ENCODE measurements around the gene CLBA1. TPM values are rescaled to one million over a fixed set of nuclear protein-coding genes. Genes with fewer than 3 reads are reported as not detected.

The CLBA1 gene
- total RNA-seq, 1 donor, result 6.9 TPM

DNA sequence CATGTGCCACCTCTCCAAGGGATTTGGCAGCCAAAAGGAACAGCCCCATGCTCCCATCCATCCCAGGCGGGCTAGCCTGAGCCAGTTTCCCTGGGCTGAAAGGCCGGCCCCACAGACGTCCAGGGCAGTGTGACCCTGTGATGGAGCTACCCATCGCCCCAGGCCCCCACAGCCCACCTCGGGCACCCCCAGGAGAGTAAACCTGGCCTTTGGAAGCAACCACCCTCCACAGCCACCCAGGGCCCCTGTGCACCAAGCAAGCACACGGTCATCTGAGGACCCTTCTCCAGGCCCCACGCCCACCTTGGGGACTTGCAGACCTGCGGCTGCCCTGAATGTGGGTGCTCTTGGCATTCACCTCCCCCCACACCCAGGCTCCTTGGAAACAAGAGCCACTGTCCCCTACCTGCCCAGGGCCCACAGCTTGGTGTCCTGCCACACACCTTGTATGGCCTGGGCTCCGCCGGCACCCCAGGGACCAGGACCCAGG lies 15.8 kb upstream of the CLBA1 start:
- H3K4me3 ChIP-seq (ENCODE audit: low read depth, low read length), result peak overlapping the region; percentile 54
- TF ChIP-seq, protein P1, sequence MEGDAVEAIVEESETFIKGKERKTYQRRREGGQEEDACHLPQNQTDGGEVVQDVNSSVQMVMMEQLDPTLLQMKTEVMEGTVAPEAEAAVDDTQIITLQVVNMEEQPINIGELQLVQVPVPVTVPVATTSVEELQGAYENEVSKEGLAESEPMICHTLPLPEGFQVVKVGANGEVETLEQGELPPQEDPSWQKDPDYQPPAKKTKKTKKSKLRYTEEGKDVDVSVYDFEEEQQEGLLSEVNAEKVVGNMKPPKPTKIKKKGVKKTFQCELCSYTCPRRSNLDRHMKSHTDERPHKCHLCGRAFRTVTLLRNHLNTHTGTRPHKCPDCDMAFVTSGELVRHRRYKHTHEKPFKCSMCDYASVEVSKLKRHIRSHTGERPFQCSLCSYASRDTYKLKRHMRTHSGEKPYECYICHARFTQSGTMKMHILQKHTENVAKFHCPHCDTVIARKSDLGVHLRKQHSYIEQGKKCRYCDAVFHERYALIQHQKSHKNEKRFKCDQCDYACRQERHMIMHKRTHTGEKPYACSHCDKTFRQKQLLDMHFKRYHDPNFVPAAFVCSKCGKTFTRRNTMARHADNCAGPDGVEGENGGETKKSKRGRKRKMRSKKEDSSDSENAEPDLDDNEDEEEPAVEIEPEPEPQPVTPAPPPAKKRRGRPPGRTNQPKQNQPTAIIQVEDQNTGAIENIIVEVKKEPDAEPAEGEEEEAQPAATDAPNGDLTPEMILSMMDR (IDR thresholded peaks at IDR 0.05; ENCODE audit: insufficient read depth, low read depth, low read length), result no peak
- DNase-seq (ENCODE audit: low read depth), result no peak

DNA sequence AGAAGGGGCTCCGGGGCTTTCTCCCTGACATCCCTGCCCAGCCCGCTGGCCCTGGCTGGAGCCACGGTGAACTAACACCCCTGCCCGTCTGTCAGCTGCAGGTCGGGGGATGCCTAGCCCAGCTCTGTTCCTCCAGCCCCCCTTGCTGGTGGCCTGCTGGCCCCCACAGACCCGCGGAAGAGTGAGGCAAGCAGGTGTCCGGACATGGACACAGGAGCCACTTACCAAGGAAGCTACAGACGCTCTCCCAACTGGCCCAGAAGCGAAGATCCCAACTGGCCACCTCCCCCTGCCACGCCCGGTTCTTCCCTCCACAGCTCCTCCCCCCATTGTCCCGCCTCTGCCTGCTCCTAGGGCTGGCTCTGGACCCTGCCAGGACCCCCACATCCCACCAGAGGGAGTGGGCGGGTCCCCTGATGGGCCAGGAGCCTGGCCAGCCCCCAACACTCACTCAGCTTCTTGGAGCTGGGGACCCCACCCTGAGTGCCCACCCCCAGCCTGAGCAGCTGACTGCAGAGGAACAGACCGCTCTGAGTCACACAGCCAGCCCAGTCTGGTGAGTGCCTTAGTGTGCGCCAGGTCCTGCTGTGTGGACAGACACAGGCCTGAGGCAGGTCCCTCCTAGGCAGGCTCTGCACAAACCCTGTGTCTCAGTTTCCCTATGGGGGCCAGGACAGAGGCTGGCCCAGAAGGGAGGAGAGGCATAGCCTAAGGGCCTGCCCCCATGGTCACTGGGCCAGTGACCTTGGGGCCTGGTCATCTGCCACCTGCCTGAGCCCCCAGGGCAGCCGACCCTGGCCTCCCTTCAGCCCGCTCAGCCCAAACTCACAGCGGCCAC lies 15.1 kb upstream of the CLBA1 start:
- TF ChIP-seq, protein P1 (IDR thresholded peaks at IDR 0.05; ENCODE audit: insufficient read depth, low read depth, low read length), result no peak
- H3K4me3 ChIP-seq (ENCODE audit: low read depth, low read length), result peak overlapping the region; percentile 54
- peak; percentile 87 for DNase-seq (ENCODE audit: low read depth)

DNA sequence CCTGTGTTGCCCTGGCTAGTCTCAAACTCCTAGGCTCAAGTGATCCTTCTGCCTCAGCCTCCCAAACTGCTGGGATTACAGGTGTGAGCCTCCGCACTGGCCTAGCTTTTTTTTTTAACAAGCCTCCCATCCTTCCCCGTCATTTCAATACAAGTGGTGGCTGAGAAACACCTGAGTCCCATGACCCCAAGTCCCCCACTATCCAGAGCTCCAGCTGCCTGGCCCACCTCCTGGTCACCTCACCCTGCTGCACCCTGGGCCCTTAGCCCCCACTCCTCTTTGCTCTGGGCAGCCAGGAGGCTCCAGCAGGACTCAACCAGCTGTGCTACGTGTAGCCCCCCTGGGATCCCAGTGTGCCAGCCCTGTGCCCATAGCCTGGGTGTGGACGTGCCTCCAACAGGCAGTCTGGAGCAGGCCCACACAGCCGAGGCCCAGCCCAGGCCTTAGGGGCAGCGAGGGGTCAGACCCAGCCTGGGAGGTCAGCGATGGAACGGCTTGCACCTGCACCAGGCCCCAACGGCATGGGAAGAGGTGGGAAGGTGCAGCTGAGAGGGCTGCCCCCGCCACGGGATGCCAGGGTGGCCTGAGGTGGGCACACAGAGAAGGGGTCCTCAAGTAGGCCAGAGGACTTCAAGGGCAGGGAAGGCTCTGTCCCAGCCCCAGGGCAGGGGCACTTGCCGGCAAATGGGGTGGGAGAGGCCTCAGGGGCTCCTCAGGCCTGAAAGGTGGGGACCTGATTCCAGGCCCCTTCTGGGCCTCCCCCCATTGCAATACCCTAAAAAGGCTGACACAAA lies 13.9 kb upstream of the CLBA1 start:
- DNase-seq (ENCODE audit: low read depth), result no peak
- TF ChIP-seq, protein P1 (IDR thresholded peaks at IDR 0.05; ENCODE audit: insufficient read depth, low read depth, low read length), result no peak

DNA sequence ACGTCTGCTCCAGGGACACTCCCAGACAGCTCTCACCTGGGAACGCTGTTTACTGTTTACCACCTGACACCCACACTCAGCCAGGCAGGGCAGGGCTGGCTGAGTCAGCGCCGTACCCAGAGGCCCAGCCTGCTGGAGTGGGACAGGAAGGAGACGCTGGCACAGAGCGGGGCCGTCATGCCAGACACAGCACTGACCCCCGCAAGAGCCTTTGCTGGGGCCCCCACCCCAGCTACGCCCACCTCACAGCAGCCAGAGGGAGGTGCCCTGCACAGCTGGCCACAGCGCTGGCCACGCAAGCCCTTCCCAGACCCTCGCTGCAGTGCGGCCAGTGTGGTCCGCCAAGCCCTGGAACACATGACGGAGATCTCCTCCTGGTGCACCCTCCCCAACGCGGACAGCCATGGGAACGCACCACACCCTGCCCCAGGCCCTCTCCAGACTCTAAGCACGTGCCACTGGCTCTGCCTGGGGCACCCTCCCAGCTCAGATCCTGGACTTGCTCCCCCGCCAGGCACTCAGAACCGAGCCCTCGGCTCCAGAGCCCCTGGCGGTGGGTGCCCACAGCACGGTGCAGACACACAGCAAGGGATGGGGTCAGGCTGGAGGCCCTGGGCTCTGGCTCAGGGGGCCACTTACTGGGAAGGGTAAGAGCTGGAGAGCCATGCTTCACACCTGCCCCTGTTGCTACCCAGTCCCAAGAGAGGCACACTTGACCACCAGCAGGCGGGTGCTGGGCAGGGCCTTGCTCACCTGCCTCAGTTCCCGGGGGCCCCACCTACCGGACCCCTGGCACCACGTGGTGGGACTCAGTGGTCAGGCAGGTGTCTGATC lies 13.1 kb upstream of the CLBA1 start:
- H3K4me3 ChIP-seq (ENCODE audit: low read depth, low read length), result no peak overlapping the region
- TF ChIP-seq, protein P1 (IDR thresholded peaks at IDR 0.05; ENCODE audit: insufficient read depth, low read depth, low read length), result no peak

More for the DNA sequence above, 13.9 kb upstream of the CLBA1 start:
- no peak overlapping the region for H3K4me3 ChIP-seq (ENCODE audit: low read depth, low read length)

DNA sequence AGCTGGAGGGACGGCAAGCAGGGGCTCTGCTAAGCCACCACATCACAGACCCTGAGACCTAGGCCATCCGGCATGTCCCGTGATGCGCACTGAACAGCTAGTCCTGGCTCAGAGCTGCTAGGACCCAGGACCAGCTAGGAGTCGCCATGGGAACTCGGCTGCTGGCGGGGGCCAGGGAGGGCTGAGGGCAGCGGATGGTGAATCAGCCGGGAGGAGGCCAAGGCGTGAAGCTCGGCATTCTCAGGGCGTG lies 12.5 kb upstream of the CLBA1 start:
- peak; percentile 90 for DNase-seq (ENCODE audit: low read depth)
- TF ChIP-seq, protein P1 (IDR thresholded peaks at IDR 0.05; ENCODE audit: insufficient read depth, low read depth, low read length), result no peak
- H3K4me3 ChIP-seq (ENCODE audit: low read depth, low read length), result no peak overlapping the region

More for the DNA sequence above, 13.1 kb upstream of the CLBA1 start:
- DNase-seq (ENCODE audit: low read depth), result peak; percentile 70

DNA sequence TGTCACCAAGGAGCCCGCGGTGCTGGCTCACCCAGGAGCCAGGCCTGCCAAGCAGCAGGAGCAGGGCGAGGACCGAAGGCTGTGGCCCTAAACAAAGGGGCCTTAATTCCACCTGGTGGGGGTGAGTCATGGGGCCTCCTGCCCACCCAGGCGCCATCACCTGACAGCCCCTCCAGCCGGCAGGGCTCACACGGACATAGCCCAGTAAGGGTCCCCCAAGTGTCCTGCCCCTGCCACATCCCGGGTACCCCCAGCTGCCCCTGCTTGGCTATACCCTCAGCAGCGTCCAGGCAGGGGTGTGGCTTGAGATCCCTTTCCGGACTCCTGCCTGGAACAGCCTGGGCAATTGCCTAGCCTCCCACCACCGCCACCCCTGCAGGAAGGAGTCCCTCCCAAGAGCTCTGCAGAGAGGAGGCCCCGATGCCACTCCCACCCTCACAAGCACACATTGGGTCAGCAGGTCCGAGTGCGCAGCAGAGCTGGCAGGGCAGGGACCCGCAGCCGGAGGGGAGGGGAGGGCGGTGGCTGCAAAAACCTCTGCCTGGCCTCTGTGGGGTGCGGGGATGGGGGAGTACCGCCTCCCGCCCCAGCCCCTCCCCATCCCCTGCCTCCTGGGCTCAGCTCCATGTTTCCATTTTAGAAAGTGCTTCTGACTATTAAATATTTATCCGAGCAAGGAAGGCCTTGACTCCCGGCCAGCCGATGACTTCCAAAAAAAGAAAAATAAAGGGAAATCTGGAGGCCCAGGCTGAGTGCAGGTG lies 12.0 kb upstream of the CLBA1 start:
- TF ChIP-seq, protein P1 (IDR thresholded peaks at IDR 0.05; ENCODE audit: insufficient read depth, low read depth, low read length), result no peak
- peak; percentile 52 for DNase-seq (ENCODE audit: low read depth)
- H3K4me3 ChIP-seq (ENCODE audit: low read depth, low read length), result no peak overlapping the region
